Stimulated activated CD4-positive, alpha-beta T cell treated with anti-CD3 and anti-CD28 coated beads, Interleukin-15, amount 100 ng/mL, for 1 hour (primary cell): ENCODE data around the gene APOBEC3H.

Source experiments
- DNase-seq, 2 donors: peaks; one replicate each; pipeline ENCODE4 v3.0.0-alpha.2; 2020; ENCODE audit warnings: low read depth in 1 of 2, low spot score in 1 of 2

Gene APOBEC3H

GRCh38 chr22:39080052-39080762 is 16.8 kb upstream of the APOBEC3H start:
- DNase-seq: no peak

- DNase-seq: no peak
Observed at GRCh38 chr22:39081016-39081415, 16.0 kb upstream of the APOBEC3H start.

DNA sequence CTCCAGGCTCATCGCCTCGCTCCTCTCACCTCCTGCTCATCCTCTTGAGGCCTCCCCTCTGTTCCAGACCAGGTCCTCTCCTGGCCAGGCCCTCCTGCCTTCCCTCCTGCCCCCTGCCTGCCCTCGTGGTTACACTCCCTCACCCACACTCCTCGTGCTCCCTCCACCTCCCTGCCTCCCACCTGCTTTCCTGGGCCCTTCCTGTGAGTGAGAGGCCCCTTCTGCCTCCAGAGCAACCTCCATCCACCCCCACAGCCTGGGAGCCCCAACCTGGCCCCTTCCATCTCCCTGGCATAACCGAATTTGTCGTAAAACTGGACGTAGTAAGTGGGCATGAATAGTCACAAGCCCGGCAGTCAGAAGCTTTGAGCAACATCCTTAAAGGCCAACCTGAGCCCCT is 15.4 kb upstream of the APOBEC3H start:
- no peak for DNase-seq

- DNase-seq: no peak
Observed at GRCh38 chr22:39083212-39084165, 13.6 kb upstream of the APOBEC3H start.

DNA sequence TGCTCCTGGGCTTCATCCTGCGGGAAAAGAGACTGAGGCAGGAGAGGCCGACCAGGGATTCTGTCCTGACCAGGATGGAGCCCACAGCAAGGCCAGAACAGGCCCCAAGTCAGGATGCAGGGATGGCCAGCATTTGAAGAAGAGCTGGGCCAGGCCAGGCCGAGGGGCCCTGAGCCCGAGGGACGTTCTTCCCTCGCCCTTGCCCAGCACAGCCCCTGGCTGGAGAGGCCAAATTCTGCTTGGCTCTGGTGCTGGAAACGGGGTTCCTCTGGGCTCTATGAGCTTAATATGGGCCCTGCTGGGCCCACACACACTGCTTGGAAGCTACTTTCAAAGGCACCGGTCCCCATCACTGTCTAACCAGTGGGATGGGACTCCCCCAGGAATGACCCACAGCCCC is 12.4 kb upstream of the APOBEC3H start:
- no peak for DNase-seq

DNA sequence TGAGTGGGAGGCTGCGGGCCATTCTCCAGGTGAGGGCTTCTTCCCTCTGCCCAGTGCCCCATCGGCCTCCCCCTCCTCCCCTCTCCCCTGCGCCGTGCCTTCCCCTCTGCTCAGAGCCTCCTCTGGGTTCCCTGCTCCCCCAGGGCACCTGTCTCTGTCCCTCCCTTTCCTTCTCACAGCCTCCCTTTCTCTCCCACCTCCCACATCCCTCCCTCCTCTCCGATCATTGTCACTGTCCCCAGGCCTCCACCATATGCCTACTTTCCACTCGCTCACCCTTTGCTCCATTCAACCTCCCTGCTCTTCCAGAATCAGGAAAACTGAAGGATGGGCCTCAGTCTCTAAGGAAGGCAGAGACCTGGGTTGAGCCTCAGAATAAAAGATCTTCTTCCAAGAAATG is 9.9 kb upstream of the APOBEC3H start:
- DNase-seq: no peak

DNA sequence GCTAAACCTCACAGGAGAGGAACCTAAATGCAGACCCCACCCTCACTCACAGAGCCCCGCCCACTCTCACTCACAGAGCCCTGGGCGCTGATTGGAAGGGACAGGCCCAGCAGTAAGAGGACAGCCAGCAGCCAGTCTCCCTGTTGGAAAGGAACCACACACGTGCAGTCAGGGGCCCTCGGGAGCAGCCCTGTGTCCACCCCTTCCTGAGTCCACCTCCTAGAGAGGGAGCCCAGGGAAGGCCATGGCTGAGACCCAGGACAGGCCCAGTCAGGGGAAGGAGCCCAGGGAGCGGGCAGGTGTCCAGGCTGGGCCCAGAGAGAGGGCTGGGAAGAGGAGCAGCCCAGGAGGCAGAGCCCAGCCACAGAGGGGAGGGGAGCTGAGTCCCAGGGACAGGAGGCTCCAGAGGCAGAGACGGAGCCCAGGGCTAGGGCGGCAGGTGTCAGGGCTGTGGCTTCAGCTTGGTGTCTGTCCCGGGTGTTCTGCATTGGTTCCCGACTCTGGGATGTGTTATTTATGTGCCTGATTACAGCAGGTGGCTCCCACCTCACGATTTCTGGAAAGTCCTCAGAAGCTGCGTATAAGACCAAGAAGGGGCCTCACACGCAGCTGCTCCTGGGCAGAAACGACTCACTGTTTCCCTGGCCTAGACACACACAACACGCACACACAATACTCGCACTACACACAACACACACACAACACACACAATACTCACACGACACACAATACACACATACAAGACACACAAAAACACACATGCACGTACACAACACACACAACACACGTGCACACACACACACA is 9.0 kb upstream of the APOBEC3H start:
- DNase-seq: no peak

- no peak for DNase-seq
Observed at GRCh38 chr22:39088685-39089032, 8.4 kb upstream of the APOBEC3H start.

- no peak for DNase-seq
Observed at GRCh38 chr22:39089928-39090327, 7.1 kb upstream of the APOBEC3H start.

- DNase-seq: peak; percentile 44 to 70
Observed at GRCh38 chr22:39090426-39091064, 6.5 kb upstream of the APOBEC3H start.

DNA sequence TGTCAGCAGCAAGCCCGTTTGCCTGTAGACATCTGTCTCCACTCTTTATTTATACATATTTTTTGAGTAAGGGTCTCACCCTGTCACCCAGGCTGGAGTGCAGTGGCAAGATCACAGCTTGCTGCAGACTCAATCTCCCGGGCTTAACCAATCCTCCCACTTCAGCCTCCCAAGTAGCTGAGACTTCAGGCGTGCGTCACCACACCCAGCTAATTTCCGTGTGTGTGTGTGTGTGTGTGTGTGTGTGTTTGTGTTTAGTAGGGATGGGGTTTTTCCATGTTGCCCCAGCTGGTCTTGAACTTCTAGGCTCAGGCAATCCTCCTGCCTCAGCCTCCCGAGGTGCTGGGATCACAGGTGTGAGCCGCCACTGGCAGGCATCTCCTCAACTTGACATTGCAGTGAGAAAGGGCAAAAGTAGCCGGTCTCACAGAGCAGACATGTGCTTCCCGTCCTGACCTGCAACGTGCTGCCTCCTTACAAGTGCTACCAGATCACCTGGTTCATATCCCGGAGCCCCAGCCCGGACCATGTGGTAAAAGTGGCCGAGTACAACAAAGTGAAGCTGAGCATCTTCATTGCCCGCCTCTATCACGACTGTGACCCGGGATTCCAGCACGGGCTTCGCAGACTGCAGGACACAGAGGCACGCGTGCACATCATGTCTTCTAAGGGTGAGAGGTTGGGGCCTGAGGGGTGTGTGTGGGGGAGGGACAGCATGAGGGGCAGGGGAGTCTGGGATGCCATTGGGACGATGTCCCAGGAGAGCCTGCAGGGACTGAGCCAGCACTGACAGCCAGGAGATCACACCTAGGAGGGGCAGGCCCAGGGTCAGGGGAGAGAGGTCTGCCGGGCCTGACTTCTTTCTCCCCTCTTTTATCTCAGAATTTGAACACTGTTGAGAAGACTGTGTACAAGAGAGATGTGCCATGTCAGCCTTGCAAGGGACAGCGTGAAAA is 5.6 kb upstream of the APOBEC3H start:
- DNase-seq: no peak

DNA sequence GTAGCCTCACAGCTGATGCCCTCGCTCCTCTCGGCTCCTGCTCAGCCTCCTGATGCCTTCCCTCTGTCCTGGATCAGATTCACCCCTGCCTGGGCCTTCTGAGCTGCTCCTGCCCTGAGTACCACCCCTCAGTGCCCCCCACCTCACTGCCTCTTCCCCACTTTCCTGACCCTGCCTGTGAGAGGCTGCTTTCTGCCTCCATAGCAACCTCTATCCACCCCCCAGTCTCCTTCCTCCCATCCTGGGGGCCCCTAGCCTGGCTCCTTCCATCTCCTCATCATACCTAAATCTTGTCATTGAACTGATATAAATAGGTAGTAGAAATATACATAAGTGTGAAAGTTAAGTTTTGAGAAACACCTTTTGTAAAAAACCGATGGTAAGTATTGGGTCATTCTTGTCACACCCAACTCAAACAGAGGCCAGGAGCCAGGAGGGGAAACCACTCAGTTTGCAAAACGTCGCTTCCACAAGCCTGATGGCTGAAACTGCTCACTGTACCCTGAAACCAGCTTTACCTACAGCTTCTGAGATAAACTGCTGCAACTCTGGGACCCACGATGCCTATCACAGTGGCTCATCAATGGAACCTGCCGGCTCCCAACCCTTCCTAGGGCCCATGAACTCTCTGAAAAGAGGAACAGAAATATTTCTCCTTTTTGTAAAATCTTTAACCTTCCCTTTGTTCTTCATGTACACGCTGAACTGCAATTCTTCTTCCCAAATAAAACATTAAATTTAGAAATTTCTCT is 4.8 kb upstream of the APOBEC3H start:
- no peak for DNase-seq

DNA sequence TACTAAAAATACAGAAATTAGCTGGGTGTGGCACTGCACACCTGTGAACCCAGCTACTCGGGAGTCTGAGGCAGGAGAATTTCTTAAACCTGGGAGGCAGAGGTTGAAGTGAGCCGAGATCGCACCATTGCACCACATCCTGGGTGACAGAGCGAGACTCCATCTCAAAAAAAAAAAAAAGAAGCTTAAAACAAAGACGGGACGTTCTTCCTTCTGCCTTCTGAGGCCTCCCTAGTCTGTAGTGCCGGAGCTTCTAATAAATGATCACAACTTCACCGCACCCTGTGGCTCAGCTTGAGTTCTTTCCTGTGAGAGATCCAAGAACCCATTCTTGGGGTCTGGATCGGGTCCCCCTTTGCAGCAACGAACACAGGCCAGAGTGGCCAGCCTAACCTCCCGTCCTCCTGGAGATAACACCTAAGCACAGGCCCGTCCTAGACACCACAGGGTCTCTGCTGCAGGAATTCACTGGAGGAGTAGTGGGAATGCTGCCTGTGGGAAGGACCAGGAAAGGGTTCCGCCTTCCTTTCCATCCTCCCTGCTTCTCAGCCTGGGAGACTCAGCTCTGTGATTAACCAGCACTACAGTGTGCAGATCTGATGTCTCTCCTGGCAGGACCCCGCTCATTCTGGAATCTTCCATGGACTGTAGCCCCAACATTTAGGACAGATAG is 2.2 kb upstream of the APOBEC3H start:
- DNase-seq: no peak

- DNase-seq: no peak
Observed at GRCh38 chr22:39095971-39096370, 1.1 kb upstream of the APOBEC3H start.

- DNase-seq: no peak
Observed at GRCh38 chr22:39098026-39098425, 982 bp downstream of the APOBEC3H start.

- no peak for DNase-seq
Observed at GRCh38 chr22:39098576-39098975, 1.5 kb downstream of the APOBEC3H start.

DNA sequence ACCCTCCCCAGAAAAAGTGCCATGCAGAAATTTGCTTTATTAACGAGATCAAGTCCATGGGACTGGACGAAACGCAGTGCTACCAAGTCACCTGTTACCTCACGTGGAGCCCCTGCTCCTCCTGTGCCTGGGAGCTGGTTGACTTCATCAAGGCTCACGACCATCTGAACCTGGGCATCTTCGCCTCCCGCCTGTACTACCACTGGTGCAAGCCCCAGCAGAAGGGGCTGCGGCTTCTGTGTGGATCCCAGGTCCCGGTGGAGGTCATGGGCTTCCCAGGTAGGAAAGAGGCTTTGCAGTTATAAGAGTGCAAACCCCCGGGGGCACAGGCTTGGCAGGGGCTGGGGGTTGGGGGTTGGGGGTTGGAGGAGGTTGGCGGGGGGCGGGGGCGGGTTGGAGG is 4.2 kb downstream of the APOBEC3H start:
- DNase-seq: no peak

DNA sequence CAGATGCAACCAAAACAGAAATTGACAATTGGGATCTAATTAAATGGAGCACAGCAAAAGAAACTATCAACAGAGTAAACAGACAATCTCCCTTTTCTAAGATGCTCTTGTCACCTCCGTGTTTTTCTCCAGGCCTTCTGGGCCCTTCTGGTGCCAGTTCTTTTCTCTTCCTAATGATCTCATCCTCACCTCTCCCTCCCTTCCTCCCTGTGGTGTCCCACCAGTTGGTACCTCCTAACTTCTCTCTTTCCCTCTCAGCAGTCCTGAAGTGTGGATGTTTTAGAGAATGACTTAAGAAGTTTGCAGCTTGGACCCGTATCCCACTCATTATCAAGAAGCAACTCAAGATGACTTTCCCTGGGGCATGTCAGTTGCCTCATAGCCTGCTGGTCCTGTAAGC is 6.4 kb downstream of the APOBEC3H start:
- no peak for DNase-seq

- DNase-seq: no peak
Observed at GRCh38 chr22:39106326-39106725, 9.3 kb downstream of the APOBEC3H start.
